Osteoblast (primary cell): Measurements from ENCODE around the gene RETNLB. TPM values are rescaled to one million over a fixed set of nuclear protein-coding genes. Genes with fewer than 3 reads are reported as not detected.

Source experiments
- DNase-seq: peaks from one replicate; pipeline ENCODE4 v3.0.0; 2011; ENCODE audit warnings: low spot score, mixed read lengths; ENCODE audit not compliant: insufficient read length; ENCODE audit errors: missing footprints
- H2AFZ ChIP-seq: 2 replicates; pipeline ENCODE4 v1.6.0; 2011; ENCODE audit warnings: mild to moderate bottlenecking, low read length
- H3K27ac ChIP-seq: 2 replicates; pipeline ENCODE4 v1.5.1; 2011; ENCODE audit warnings: mild to moderate bottlenecking, low read depth, low read length, moderate library complexity
- H3K27me3 ChIP-seq: 2 replicates; pipeline ENCODE4 v1.6.0; 2012; ENCODE audit warnings: mild to moderate bottlenecking, control low read depth, inconsistent platforms, low read length, moderate library complexity; ENCODE audit not compliant: insufficient read depth
- H3K36me3 ChIP-seq: 2 replicates; pipeline ENCODE4 v1.5.1; 2011; ENCODE audit warnings: mild to moderate bottlenecking, low read length, control low read depth, moderate library complexity; ENCODE audit not compliant: insufficient read depth
- H3K4me1 ChIP-seq: 2 replicates; pipeline ENCODE4 v1.5.1; 2011; ENCODE audit warnings: mild to moderate bottlenecking, low read length, control low read depth, moderate library complexity; ENCODE audit not compliant: insufficient read depth
- H3K4me2 ChIP-seq: 2 replicates; pipeline ENCODE4 v1.6.0; 2011; ENCODE audit warnings: mild to moderate bottlenecking, low read length; ENCODE audit not compliant: insufficient read depth
- H3K4me3 ChIP-seq: fragments of 200-600 bp; sonication (generic); 3 replicates; pipeline ENCODE4 v1.5.1; 2012; ENCODE audit warnings: mild to moderate bottlenecking, low read length, inconsistent platforms; ENCODE audit not compliant: insufficient read depth
- H3K79me2 ChIP-seq: 2 replicates; pipeline ENCODE4 v1.6.0; 2012; ENCODE audit warnings: mild to moderate bottlenecking, low read length, control low read depth, inconsistent platforms; ENCODE audit not compliant: insufficient read depth
- H3K9me3 ChIP-seq: 2 replicates; pipeline ENCODE4 v1.5.1; 2011; ENCODE audit warnings: low read depth, low read length, control low read depth
- H4K20me1 ChIP-seq: 2 replicates; pipeline ENCODE4 v1.6.0; 2012; ENCODE audit warnings: mild to moderate bottlenecking, low read length, control low read depth; ENCODE audit not compliant: insufficient read depth
- CTCF ChIP-seq: IDR thresholded peaks from 2 replicates; pipeline ENCODE4 v1.5.1; 2011; ENCODE audit warnings: mild to moderate bottlenecking, low read depth, low read length, moderate library complexity; ENCODE audit errors: extremely low read depth
- small RNA-seq: library from RNA; depleted of rRNA; stranded (forward); fragments of <200 nt; gene quantifications from one replicate; pipeline ENCODE3, GENCODE V24; 2012
- total RNA-seq: library from RNA; depleted of rRNA; stranded (reverse); fragments of >200 nt; gene quantifications from 2 replicates; pipeline ENCODE4 v1.2.3, GENCODE V29; 2012

RETNLB gene
- total RNA-seq, 1 donor, result not detected

GRCh38 chr3:108713009-108713516 is 44.1 kb downstream of the RETNLB start:
- H3K27ac ChIP-seq, result no peak overlapping the region
- H2AFZ ChIP-seq, result no peak overlapping the region
- no peak overlapping the region for H3K4me2 ChIP-seq
- no peaks in the 10 kb centered on the region for H3K27me3 ChIP-seq
- no peak overlapping the region for H3K4me3 ChIP-seq
- H3K4me1 ChIP-seq, result no peaks in the 10 kb centered on the region
- H4K20me1 ChIP-seq, result no peaks in the 10 kb centered on the region
- H3K36me3 ChIP-seq, result no peaks in the 10 kb centered on the region
- H3K9me3 ChIP-seq, result no peaks in the 10 kb centered on the region
- no peak for TF ChIP-seq CTCF
- no peaks in the 10 kb centered on the region for H3K79me2 ChIP-seq
- no peak for DNase-seq

Small RNAs within 50 kb of the gene (small RNA-seq; reads per million reads assigned to genes)
- not detected for gene AC092185.1

Other genes with a start within 250 kb of the RETNLB start
- 0.36 and 0.59 TPM in 2 replicates for gene MYH15, start 246.8 kb downstream of the RETNLB start, total RNA-seq
- 6.9 and 8.3 TPM in 2 replicates for gene CIP2A, start 168.0 kb downstream of the RETNLB start, total RNA-seq
- gene DZIP3, start 167.7 kb downstream of the RETNLB start, total RNA-seq, result 12.3 and 12.4 TPM in 2 replicates
- gene TRAT1, start 65.4 kb upstream of the RETNLB start, total RNA-seq, result not detected in 2 replicates
- gene GUCA1C, start 196.5 kb upstream of the RETNLB start, total RNA-seq, result not detected in 2 replicates